ENCODE results near the gene CEACAM21.

The CEACAM21 gene

DNA sequence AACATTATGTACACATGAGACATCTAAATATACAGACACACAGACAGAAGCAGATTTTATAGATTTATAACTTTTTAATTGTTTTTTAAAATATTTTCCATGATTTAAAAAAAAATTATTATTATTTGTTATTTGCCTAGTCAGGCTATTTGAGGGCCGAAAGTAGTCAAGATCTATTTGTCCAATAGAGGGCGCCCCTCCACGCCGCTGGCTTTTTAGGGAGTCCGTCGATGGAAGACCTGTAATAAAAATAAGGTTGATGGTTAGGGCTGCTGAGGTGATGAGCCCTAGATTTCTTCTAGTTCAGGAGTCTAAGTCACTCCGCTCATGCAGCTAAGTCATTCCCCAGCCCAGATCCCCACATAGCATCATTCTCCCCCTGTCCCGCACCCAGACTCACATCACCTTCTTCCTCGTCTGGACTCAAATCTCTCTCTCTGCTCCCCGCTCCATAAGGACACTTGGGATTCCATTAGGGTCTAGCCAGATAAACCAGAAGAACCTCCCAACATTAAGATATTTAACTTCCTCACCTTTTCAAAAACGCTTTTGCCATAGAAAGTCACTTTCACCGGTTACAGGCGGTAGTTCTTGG lies 33.9 kb upstream of the CEACAM21 start:
- Histone ChIP-seq H3F3A (ENCODE audit: insufficient read depth, low read length) (peaks cover 54% of the 10 kb centered on the region), H3K9me3 (replicated peaks; ENCODE audit: insufficient read depth, low read length) (no peaks in the 10 kb centered on the region), H3K4me3 (ENCODE audit: low read length) (no peak overlapping the region), H3K9me2 (replicated peaks; ENCODE audit: insufficient read depth, low read length) (no peaks in the 10 kb centered on the region), H3K9ac (ENCODE audit: low read length) (no peak overlapping the region), H4K20me1 (ENCODE audit: insufficient read depth, low read length) (no peaks in the 10 kb centered on the region), H2AFZ (ENCODE audit: low read length) (no peak overlapping the region), H3K4me2 (ENCODE audit: low read depth, low read length) (no peak overlapping the region), H3K79me2 (ENCODE audit: low read length) (peaks cover 30% of the 10 kb centered on the region), H3K4me1 (ENCODE audit: low read length) (peaks cover 59% of the 10 kb centered on the region), H3K36me3 (replicated peaks; ENCODE audit: insufficient read depth, low read length) (no peaks in the 10 kb centered on the region), H3K27ac (ENCODE audit: low read length) (no peak overlapping the region), H3K27me3 (replicated peaks; ENCODE audit: insufficient read depth, low read length) (no peaks in the 10 kb centered on the region)
- DNase-seq: no peak
- TF ChIP-seq, protein P1, sequence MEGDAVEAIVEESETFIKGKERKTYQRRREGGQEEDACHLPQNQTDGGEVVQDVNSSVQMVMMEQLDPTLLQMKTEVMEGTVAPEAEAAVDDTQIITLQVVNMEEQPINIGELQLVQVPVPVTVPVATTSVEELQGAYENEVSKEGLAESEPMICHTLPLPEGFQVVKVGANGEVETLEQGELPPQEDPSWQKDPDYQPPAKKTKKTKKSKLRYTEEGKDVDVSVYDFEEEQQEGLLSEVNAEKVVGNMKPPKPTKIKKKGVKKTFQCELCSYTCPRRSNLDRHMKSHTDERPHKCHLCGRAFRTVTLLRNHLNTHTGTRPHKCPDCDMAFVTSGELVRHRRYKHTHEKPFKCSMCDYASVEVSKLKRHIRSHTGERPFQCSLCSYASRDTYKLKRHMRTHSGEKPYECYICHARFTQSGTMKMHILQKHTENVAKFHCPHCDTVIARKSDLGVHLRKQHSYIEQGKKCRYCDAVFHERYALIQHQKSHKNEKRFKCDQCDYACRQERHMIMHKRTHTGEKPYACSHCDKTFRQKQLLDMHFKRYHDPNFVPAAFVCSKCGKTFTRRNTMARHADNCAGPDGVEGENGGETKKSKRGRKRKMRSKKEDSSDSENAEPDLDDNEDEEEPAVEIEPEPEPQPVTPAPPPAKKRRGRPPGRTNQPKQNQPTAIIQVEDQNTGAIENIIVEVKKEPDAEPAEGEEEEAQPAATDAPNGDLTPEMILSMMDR (IDR thresholded peaks at IDR 0.05; ENCODE audit: low read length): peak; percentile 33
- no peak for TF ChIP-seq EZH2 (optimal IDR thresholded peaks at IDR 0.05; ENCODE audit: low read depth, low read length)

DNA sequence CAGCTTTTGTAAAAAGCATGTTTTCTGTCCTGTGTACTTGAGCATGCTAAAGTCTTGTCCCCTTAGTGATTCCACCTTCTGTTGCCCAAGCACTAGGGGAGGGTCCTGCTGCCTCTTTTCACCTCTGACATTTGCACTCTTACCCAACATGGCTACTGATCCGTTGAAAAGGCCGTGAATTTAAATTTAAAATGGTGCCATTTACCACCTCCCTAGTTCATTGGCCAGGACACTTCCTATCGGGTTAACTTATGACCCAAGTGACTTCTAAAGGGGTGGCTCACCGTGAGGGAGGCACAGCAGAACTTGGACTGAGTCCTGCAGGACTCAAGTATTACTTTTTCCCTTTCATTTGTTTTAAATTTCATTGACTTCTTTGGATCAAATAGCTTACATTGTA lies 33.3 kb upstream of the CEACAM21 start:
- Histone ChIP-seq H3K9me3 (replicated peaks; ENCODE audit: insufficient read depth, low read length) (no peaks in the 10 kb centered on the region), H3K36me3 (replicated peaks; ENCODE audit: insufficient read depth, low read length) (no peaks in the 10 kb centered on the region), H3K79me2 (ENCODE audit: low read length) (peaks cover 30% of the 10 kb centered on the region), H3K27me3 (replicated peaks; ENCODE audit: insufficient read depth, low read length) (no peaks in the 10 kb centered on the region), H4K20me1 (ENCODE audit: insufficient read depth, low read length) (no peaks in the 10 kb centered on the region), H3K9me2 (replicated peaks; ENCODE audit: insufficient read depth, low read length) (no peaks in the 10 kb centered on the region), H2AFZ (ENCODE audit: low read length) (no peak overlapping the region), H3K4me1 (ENCODE audit: low read length) (peaks cover 59% of the 10 kb centered on the region), H3K4me2 (ENCODE audit: low read depth, low read length) (no peak overlapping the region), H3K27ac (ENCODE audit: low read length) (no peak overlapping the region), H3K9ac (ENCODE audit: low read length) (no peak overlapping the region), H3F3A (ENCODE audit: insufficient read depth, low read length) (peaks cover 54% of the 10 kb centered on the region), H3K4me3 (ENCODE audit: low read length) (no peak overlapping the region)
- TF ChIP-seq EZH2 (optimal IDR thresholded peaks at IDR 0.05; ENCODE audit: low read depth, low read length) (no peak), EZH2phosphoT487 (IDR thresholded peaks at IDR 0.05; ENCODE audit: low read length) (no peak)
- TF ChIP-seq, protein P1 (IDR thresholded peaks at IDR 0.05; ENCODE audit: low read length): no peak
- no peak for DNase-seq

DNA sequence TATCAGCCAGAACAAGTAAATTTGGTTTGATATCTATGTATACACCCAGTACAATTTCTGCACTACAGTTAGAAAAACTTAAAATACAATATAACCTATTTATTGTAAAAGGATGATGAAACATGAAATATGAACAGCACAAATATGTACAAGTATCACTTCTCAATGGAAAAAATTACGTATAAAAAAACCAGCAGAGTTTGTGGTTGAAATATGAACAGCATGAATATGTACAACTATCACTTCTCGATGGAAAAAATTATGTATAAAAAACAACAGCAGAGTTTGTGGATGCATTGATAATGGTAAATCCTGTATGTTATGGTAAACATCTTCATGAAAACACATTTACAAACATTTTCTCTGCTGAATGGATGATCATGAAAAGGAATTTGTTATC lies 32.4 kb upstream of the CEACAM21 start:
- Histone ChIP-seq H3K27me3 (replicated peaks; ENCODE audit: insufficient read depth, low read length) (no peaks in the 10 kb centered on the region), H3K4me1 (ENCODE audit: low read length) (peaks cover 57% of the 10 kb centered on the region), H3F3A (ENCODE audit: insufficient read depth, low read length) (peaks cover 54% of the 10 kb centered on the region), H3K79me2 (ENCODE audit: low read length) (peaks cover 30% of the 10 kb centered on the region), H3K9me3 (replicated peaks; ENCODE audit: insufficient read depth, low read length) (no peaks in the 10 kb centered on the region), H3K27ac (ENCODE audit: low read length) (no peak overlapping the region), H3K9ac (ENCODE audit: low read length) (no peak overlapping the region), H2AFZ (ENCODE audit: low read length) (no peak overlapping the region), H3K9me2 (replicated peaks; ENCODE audit: insufficient read depth, low read length) (no peaks in the 10 kb centered on the region), H4K20me1 (ENCODE audit: insufficient read depth, low read length) (no peaks in the 10 kb centered on the region), H3K36me3 (replicated peaks; ENCODE audit: insufficient read depth, low read length) (no peaks in the 10 kb centered on the region), H3K4me3 (ENCODE audit: low read length) (no peak overlapping the region), H3K4me2 (ENCODE audit: low read depth, low read length) (no peak overlapping the region)
- TF ChIP-seq EZH2phosphoT487 (IDR thresholded peaks at IDR 0.05; ENCODE audit: low read length) (no peak), EZH2 (optimal IDR thresholded peaks at IDR 0.05; ENCODE audit: low read depth, low read length) (no peak)
- TF ChIP-seq, protein P1 (IDR thresholded peaks at IDR 0.05; ENCODE audit: low read length): no peak
- DNase-seq: no peak
